Left colon (tissue), 2 donors: Measurements from ENCODE around the gene RAB11B. TPM values are rescaled to one million over a fixed set of nuclear protein-coding genes. Genes with fewer than 3 reads are reported as not detected.
"Not testable (repeated sequence)": the region's sequence is repeated elsewhere in the genome, so short reads cannot be mapped to it uniquely, and the experiment has no call there.

Experiments used
- ATAC-seq: fragments of 200-7000 bp; cut with Tn5 transposase; one replicate; pipeline ENCODE4 v1.9.1; 2020; ENCODE audit warnings: mild to moderate bottlenecking, moderate library complexity
- DNase-seq, 2 donors: peaks; one replicate each; pipeline ENCODE4 v3.0.0-alpha.2; 2020
- intact Hi-C, 2 donors: fragments of 100-400 bp; cut with DNase I in 1 of 2; cut with micrococcal nuclease in 1 of 2; formaldehyde crosslinking; loops; one replicate each; pipeline versions ENCODE4 v1.11.2 to v1.14.0; 2022; cut with DNase I, micrococcal nuclease
- total RNA-seq, 2 donors: library from RNA; stranded (reverse); fragmentation: NEBNext Ultra II Directional; extraction: Animal tissue kit (Norgen Biotek cat#: 25700); gene quantifications; one replicate each; pipeline ENCODE4 v1.2.1, GENCODE V29; 2021
- donor health status: DM: no; HTN: no; CAD: no.
- donor health status: DM: yes; HTN: yes; CAD: no.

Gene RAB11B
- total RNA-seq, 2 donors from 2014 or later: 112 to 135 TPM

GRCh38 chr19:8366961-8367326 is 23.2 kb upstream of the RAB11B start:
- DNase-seq: peak in 1 of 2 donors; percentile 15
- intact Hi-C loops: no loop called here
- no peak for ATAC-seq

GRCh38 chr19:8367327-8368001 is 22.7 kb upstream of the RAB11B start:
- peak; percentile 18 for ATAC-seq
- intact Hi-C loops: no loop called here
- peak; percentile 85 to 86 for DNase-seq

- no peak for DNase-seq
These were observed 19.8 kb upstream of the RAB11B start for GRCh38 chr19:8370176-8371010.

GRCh38 chr19:8371011-8371804 is 19.0 kb upstream of the RAB11B start:
- intact Hi-C loops: no loop called here
- no peak for DNase-seq
- peak; percentile 40 for ATAC-seq

More at GRCh38 chr19:8370176-8371010, 19.8 kb upstream of the RAB11B start:
- intact Hi-C loops: no loop called here
- peak; percentile 35 for ATAC-seq

GRCh38 chr19:8373867-8374813 is 16.0 kb upstream of the RAB11B start:
- peak; percentile 86 for ATAC-seq
- DNase-seq: peak; percentile 48 to 57
- intact Hi-C loops: no loop called here

GRCh38 chr19:8375766-8376165 is 14.4 kb upstream of the RAB11B start:
- intact Hi-C loops, DNase-seq, ATAC-seq: not testable (repeated sequence)

GRCh38 chr19:8376373-8376974 is 13.7 kb upstream of the RAB11B start:
- intact Hi-C loops, ATAC-seq: not testable (repeated sequence)

GRCh38 chr19:8377598-8377997 is 12.6 kb upstream of the RAB11B start:
- no peak for DNase-seq

More at GRCh38 chr19:8376373-8376974, 13.7 kb upstream of the RAB11B start:
- DNase-seq: not testable (repeated sequence)

GRCh38 chr19:8379156-8379891 is 10.8 kb upstream of the RAB11B start:
- ATAC-seq, intact Hi-C loops, DNase-seq: not testable (repeated sequence)

More at GRCh38 chr19:8377598-8377997, 12.6 kb upstream of the RAB11B start:
- no peak for ATAC-seq
- intact Hi-C loops: no loop called here

GRCh38 chr19:8384569-8384968 is 5.6 kb upstream of the RAB11B start:
- intact Hi-C loops, ATAC-seq, DNase-seq: not testable (repeated sequence)

GRCh38 chr19:8385103-8385502 is 5.1 kb upstream of the RAB11B start:
- DNase-seq, ATAC-seq, intact Hi-C loops: not testable (repeated sequence)

GRCh38 chr19:8385566-8385965 is 4.6 kb upstream of the RAB11B start:
- ATAC-seq, DNase-seq, intact Hi-C loops: not testable (repeated sequence)

- ATAC-seq, DNase-seq, intact Hi-C loops: not testable (repeated sequence)
These were observed 3.7 kb upstream of the RAB11B start for GRCh38 chr19:8386419-8386818.

GRCh38 chr19:8386990-8387389 is 3.2 kb upstream of the RAB11B start:
- ATAC-seq (no peak), DNase-seq (no peak)
- intact Hi-C loops: no loop called here

- ATAC-seq (no peak), DNase-seq (no peak)
- intact Hi-C loops: no loop called here
These were observed 2.2 kb upstream of the RAB11B start for GRCh38 chr19:8387688-8388611.

- intact Hi-C loops: no loop called here
- DNase-seq (no peak), ATAC-seq (no peak)
These were observed 1.6 kb upstream of the RAB11B start for GRCh38 chr19:8388612-8388958.
